Endothelial cell of umbilical vein (primary cell): ENCODE measurements around the gene TNPO1. TPM values are rescaled to one million over a fixed set of nuclear protein-coding genes. Genes with fewer than 3 reads are reported as not detected.

Experiments
- BruUV-seq: library from RNA; stranded (reverse); fragments of 400-500 nt; replicated peaks from 2 replicates; lab custom pipeline; 2021; lab: Mats Ljungman, UMichigan
- CTCF ChIA-PET: fragments of 300-600, 350-600 bp; sonication (Branson Sonifier 250); formaldehyde crosslinking; loops from one replicate; lab custom pipeline; 2021; ENCODE audit warnings: antibody characterized with exemption, inconsistent platforms; lab: Charles Lee
- POLR2A ChIA-PET: fragments of 300-600, 350-600 bp; sonication (Branson Sonifier 250); formaldehyde crosslinking; loops from one replicate; lab custom pipeline; 2021; ENCODE audit warnings: antibody characterized with exemption, inconsistent platforms; lab: Charles Lee
- DNase-seq: peaks from one replicate; pipeline ENCODE4 v3.0.0-alpha.2; 2011; ENCODE audit warnings: low read depth, low spot score
- FAIRE-seq: peaks from 2 replicates; lab custom pipeline; 2011; peaks lifted over from hg19 to GRCh38; lab: Jason Lieb, UNC
- H2AFZ ChIP-seq: 2 replicates; pipeline ENCODE4 v1.6.0; 2012; ENCODE audit warnings: low read depth, low read length, control low read depth, inconsistent platforms
- H3K27ac ChIP-seq: 2 replicates; pipeline ENCODE4 v1.5.1; 2011; ENCODE audit warnings: low read depth, mild to moderate bottlenecking, control low read depth, low read length, moderate library complexity; ENCODE audit not compliant: insufficient read depth
- H3K27me3 ChIP-seq, 2 experiments: 2 replicates each; pipeline versions ENCODE4 v1.6.0 to v1.6.1; 2011; ENCODE audit warnings: low read length in 2 of 2, mixed read lengths in 1 of 2; ENCODE audit not compliant: control insufficient read depth in 2 of 2, insufficient read depth in 2 of 2
- H3K36me3 ChIP-seq, 2 experiments: 2 replicates in 1 of 2; 3 replicates in 1 of 2; pipeline ENCODE4 v1.5.1; 2011; ENCODE audit warnings: low read length in 2 of 2, mild to moderate bottlenecking in 1 of 2, moderate library complexity in 1 of 2; ENCODE audit not compliant: control insufficient read depth in 2 of 2, insufficient read depth in 2 of 2; ENCODE audit errors: extremely low read depth in 1 of 2
- H3K4me1 ChIP-seq: 3 replicates; pipeline ENCODE4 v1.5.1; 2011; ENCODE audit warnings: mild to moderate bottlenecking, low read length; ENCODE audit not compliant: control insufficient read depth, insufficient read depth; ENCODE audit errors: extremely low read depth
- H3K4me2 ChIP-seq: 2 replicates; pipeline ENCODE4 v1.6.1; 2011; ENCODE audit warnings: low read length, control low read depth, mixed read lengths; ENCODE audit not compliant: insufficient read depth
- H3K4me3 ChIP-seq, 3 experiments: fragments of 200-600 bp in 1 of 3; sonication (generic), shearing (Covaris generic) in 1 of 3; replicated peaks in 1 of 3; 2 replicates each; pipeline ENCODE4 v1.5.1; 2011 to 2016; ENCODE audit warnings: control low read depth in 3 of 3, low read length in 3 of 3, mild to moderate bottlenecking in 2 of 3, inconsistent platforms in 1 of 3, low read depth in 1 of 3, moderate library complexity in 1 of 3; ENCODE audit not compliant: insufficient read depth in 1 of 3
- H3K79me2 ChIP-seq: 2 replicates; pipeline ENCODE4 v1.6.0; 2012; ENCODE audit warnings: low read length, inconsistent platforms; ENCODE audit not compliant: control insufficient read depth, insufficient read depth
- H3K9ac ChIP-seq: replicated peaks from 2 replicates; pipeline ENCODE3; 2011; ENCODE audit warnings: low read length, control low read depth; ENCODE audit not compliant: insufficient read depth; ENCODE audit errors: extremely low read depth
- H3K9me1 ChIP-seq: replicated peaks from 3 replicates; pipeline ENCODE4 v1.6.0; 2011; ENCODE audit warnings: mild to moderate bottlenecking, low read length; ENCODE audit not compliant: control insufficient read depth, insufficient read depth; ENCODE audit errors: extremely low read depth
- H3K9me3 ChIP-seq: replicated peaks from 2 replicates; pipeline ENCODE4 v1.5.1; 2012; ENCODE audit warnings: low read length, inconsistent platforms; ENCODE audit not compliant: control insufficient read depth, insufficient read depth
- H4K20me1 ChIP-seq: replicated peaks from 2 replicates; pipeline ENCODE3; 2011; ENCODE audit warnings: mild to moderate bottlenecking, low read length; ENCODE audit not compliant: control insufficient read depth, insufficient read depth; ENCODE audit errors: extremely low read depth
- EZH2 ChIP-seq: IDR thresholded peaks from 2 replicates; pipeline ENCODE4 v1.6.1; 2012; ENCODE audit warnings: borderline replicate concordance, low read depth, mild to moderate bottlenecking, moderate library complexity, low read length, inconsistent platforms; ENCODE audit not compliant: severe bottlenecking
- GATA2 ChIP-seq: IDR thresholded peaks from 2 replicates; pipeline ENCODE4 v1.7.0; 2011; ENCODE audit warnings: low read depth, mild to moderate bottlenecking, moderate library complexity, mixed read lengths, low read length; ENCODE audit not compliant: insufficient read length, insufficient read depth
- JUN ChIP-seq: IDR thresholded peaks from 2 replicates; pipeline ENCODE4 v1.6.1; 2011; ENCODE audit warnings: borderline replicate concordance, low read depth; ENCODE audit not compliant: insufficient read length, insufficient read depth
- MYC ChIP-seq: IDR thresholded peaks from one replicate; pipeline ENCODE4 v1.6.1; 2011; ENCODE audit warnings: mild to moderate bottlenecking, low read depth, low read length
- POLR2AphosphoS5 ChIP-seq: IDR thresholded peaks from 2 replicates; pipeline ENCODE4 v1.6.1; 2012; ENCODE audit warnings: low read depth, mild to moderate bottlenecking, control low read depth, low read length, moderate library complexity; ENCODE audit not compliant: insufficient read depth
- dilution Hi-C: fragments of 300-500 bp; cut with MboI; formaldehyde crosslinking; loops from one replicate; pipeline ENCODE4 v1.15.0; 2019; ENCODE audit warnings: low sequenced_read_pairs; ENCODE audit not compliant: extremely low pct_ligation_motif_present
- intact Hi-C: fragments of 100-400 bp; cut with micrococcal nuclease; formaldehyde crosslinking; loops from one replicate; pipeline ENCODE4 v1.10.0; 2022
- polyA plus RNA-seq, 4 experiments: library from polyadenylated mRNA; depleted of rRNA in 3 of 4; stranded (reverse) in 3 of 4; unstranded in 1 of 4; fragments of >200 nt; gene quantifications; 2 replicates each; pipeline versions ENCODE4 v1.2.1 to v1.2.3, GENCODE V29; 2011 to 2012; ENCODE audit warnings: missing spikeins in 1 of 4
- total RNA-seq: library from RNA; stranded (reverse); gene quantifications from 2 replicates; pipeline ENCODE4 v1.2.3, GENCODE V29; 2021

Gene TNPO1
- total and polyA plus RNA-seq, 2 donors (not counting 3 experiments of a cell fraction or from before 2014, with no cell fraction given), result 65.6 to 298 TPM

GRCh38 chr5:72938206-72938605, 121.7 kb downstream of the TNPO1 start:
- Histone ChIP-seq H3K79me2 (no peaks in the 10 kb centered on the region), H3K27ac (peak overlapping the region; percentile 25), H3K4me1 (peaks cover 17% of the 10 kb centered on the region), H3K27me3 (no peaks in the 10 kb centered on the region), H3K36me3 (no peaks in the 10 kb centered on the region), H3K4me2 (no peak overlapping the region), H3K9me1 (no peaks in the 10 kb centered on the region), H3K4me3 (no peak overlapping the region), H3K9me3 (no peaks in the 10 kb centered on the region), H2AFZ (peak overlapping the region; percentile 79), H4K20me1 (no peaks in the 10 kb centered on the region), H3K9ac (no peak overlapping the region)
- no peak for TF ChIP-seq JUN
- TF ChIP-seq MYC, result no peak
- TF ChIP-seq EZH2, result no peak
- no peak for TF ChIP-seq GATA2
- TF ChIP-seq POLR2AphosphoS5, result no peak
- ChIA-PET CTCF (interaction anchor here (1.1 kb wide), 1 partner anchor 14 kb away, joined by 3 read pairs; no protein-coding TSS in a partner anchor), POLR2A (no interaction called here)
- FAIRE-seq (peak; percentile 26), DNase-seq (peak; percentile 48)
- intact Hi-C loops (no loop called here), dilution Hi-C loops (no loop called here)
- no TSS peak for BruUV-seq

- H3K79me2 ChIP-seq, result no peaks in the 10 kb centered on the region
- no peaks in the 10 kb centered on the region for H3K36me3 ChIP-seq
- ChIA-PET CTCF (no interaction called here), POLR2A (no interaction called here)
- TF ChIP-seq GATA2, result no peak
- no peak overlapping the region for H3K4me2 ChIP-seq
- dilution Hi-C loops (no loop called here), intact Hi-C loops (no loop called here)
- DNase-seq (peak; percentile 37), FAIRE-seq (no peak)
- no peaks in the 10 kb centered on the region for H4K20me1 ChIP-seq
- H3K9ac ChIP-seq, result no peak overlapping the region
- no peak overlapping the region for H3K4me3 ChIP-seq
- no TSS peak for BruUV-seq
- no peaks in the 10 kb centered on the region for H3K9me1 ChIP-seq
- peaks cover 17% of the 10 kb centered on the region for H3K4me1 ChIP-seq
- no peak overlapping the region for H3K27ac ChIP-seq
- H2AFZ ChIP-seq, result peak overlapping the region; percentile 20
- no peaks in the 10 kb centered on the region for H3K9me3 ChIP-seq
- no peaks in the 10 kb centered on the region for H3K27me3 ChIP-seq
Measured at GRCh38 chr5:72940082-72940481, 123.6 kb downstream of the TNPO1 start.
